H1 (cell line): Measurements from ENCODE around the gene COA5. TPM values are rescaled to one million over a fixed set of nuclear protein-coding genes. Genes with fewer than 3 reads are reported as not detected.

Experiments used
- CTCF ChIA-PET: fragments of 300-600 bp; sonication (Branson Sonifier 250); formaldehyde crosslinking; loops from one replicate; lab custom pipeline; 2021; ENCODE audit not compliant: partially characterized antibody; lab: Charles Lee
- POLR2A ChIA-PET: fragments of 300-600 bp; sonication (Branson Sonifier 250); formaldehyde crosslinking; loops from one replicate; lab custom pipeline; 2021; ENCODE audit warnings: inconsistent platforms; ENCODE audit not compliant: partially characterized antibody; lab: Charles Lee
- DNase-seq, 2 experiments: peaks; one replicate each; pipeline versions ENCODE4 v3.0.0 to v3.0.0-alpha.2; 2010 to 2022; ENCODE audit warnings: low spot score in 2 of 2, low read depth in 1 of 2, mixed read lengths in 1 of 2
- FAIRE-seq: peaks from 2 replicates; lab custom pipeline; 2011; peaks lifted over from hg19 to GRCh38; lab: Jason Lieb, UNC
- H2AFZ ChIP-seq: 2 replicates; pipeline ENCODE4 v1.8.1; 2012; ENCODE audit warnings: low read length, inconsistent platforms
- H2AK5ac ChIP-seq: 2 replicates; pipeline ENCODE4 v1.6.1; 2013; ENCODE audit warnings: low read depth, low read length
- H2BK120ac ChIP-seq: replicated peaks from 2 replicates; pipeline ENCODE3; 2013; ENCODE audit warnings: low read depth, low read length, inconsistent platforms
- H2BK12ac ChIP-seq: 2 replicates; pipeline ENCODE4 v1.6.1; 2013; ENCODE audit warnings: low read depth, low read length
- H2BK15ac ChIP-seq: 2 replicates; pipeline ENCODE4 v1.6.1; 2013; ENCODE audit warnings: low read length
- H2BK20ac ChIP-seq: 2 replicates; pipeline ENCODE4 v1.6.1; 2013; ENCODE audit warnings: low read length
- H2BK5ac ChIP-seq: 2 replicates; pipeline ENCODE4 v1.6.1; 2013; ENCODE audit warnings: low read depth, low read length
- H3K14ac ChIP-seq: 2 replicates; pipeline ENCODE4 v1.6.1; 2013; ENCODE audit warnings: inconsistent platforms; ENCODE audit not compliant: insufficient read length
- H3K18ac ChIP-seq: 2 replicates; pipeline ENCODE4 v1.6.1; 2013; ENCODE audit warnings: low read length; ENCODE audit errors: extremely low read depth
- H3K23ac ChIP-seq: 2 replicates; pipeline ENCODE4 v1.6.1; 2013; ENCODE audit warnings: inconsistent platforms; ENCODE audit not compliant: insufficient read length
- H3K23me2 ChIP-seq: 2 replicates; pipeline ENCODE4 v1.6.1; 2013; ENCODE audit warnings: low read depth, low read length
- H3K27ac ChIP-seq: 2 replicates; pipeline ENCODE4 v1.6.1; 2011; ENCODE audit warnings: low read depth, low read length, inconsistent platforms
- H3K27me3 ChIP-seq, 4 experiments: replicated peaks in 1 of 4; 1 replicate in 1 of 4; 2 replicates in 3 of 4; pipeline versions ENCODE4 v1.6.1 to v1.8.1; 2011 to 2013; ENCODE audit warnings: low read length in 3 of 4, mild to moderate bottlenecking in 3 of 4, inconsistent platforms in 2 of 4, mixed read lengths in 2 of 4, moderate library complexity in 1 of 4; ENCODE audit not compliant: control insufficient read depth in 3 of 4, insufficient read depth in 3 of 4; ENCODE audit errors: extremely low read depth in 1 of 4
- H3K36me3 ChIP-seq, 4 experiments: 2 replicates each; pipeline versions ENCODE4 v1.6.1 to v1.8.1; 2011 to 2013; ENCODE audit warnings: mild to moderate bottlenecking in 4 of 4, low read length in 3 of 4, moderate library complexity in 2 of 4, control low read depth in 1 of 4, inconsistent platforms in 1 of 4; ENCODE audit not compliant: insufficient read depth in 4 of 4, control insufficient read depth in 2 of 4
- H3K4ac ChIP-seq: replicated peaks from 2 replicates; pipeline ENCODE3; 2013; ENCODE audit warnings: low read length, low read depth, mixed read lengths, inconsistent platforms; ENCODE audit not compliant: insufficient read length
- H3K4me1 ChIP-seq, 4 experiments: replicated peaks in 1 of 4; 1 replicate in 1 of 4; 2 replicates in 3 of 4; pipeline versions ENCODE4 v1.6.1 to v1.8.1; 2011 to 2013; ENCODE audit warnings: low read length in 3 of 4, inconsistent platforms in 2 of 4, mixed read lengths in 1 of 4; ENCODE audit not compliant: insufficient read depth in 4 of 4, control insufficient read depth in 3 of 4
- H3K4me2 ChIP-seq, 2 experiments: 2 replicates each; pipeline versions ENCODE4 v1.6.1 to v1.8.1; 2011 to 2013; ENCODE audit warnings: low read depth in 2 of 2, low read length in 2 of 2, control low read depth in 1 of 2, inconsistent platforms in 1 of 2, mild to moderate bottlenecking in 1 of 2; ENCODE audit not compliant: insufficient read depth in 1 of 2
- H3K4me3 ChIP-seq, 4 experiments: fragments of 200-600, 300-600 bp in 1 of 4; sonication (generic), shearing (Covaris generic), sonication (Bioruptor Twin) in 1 of 4; 2 replicates each; pipeline versions ENCODE4 v1.5.1 to v1.8.1; 2011 to 2016; ENCODE audit warnings: low read length in 4 of 4, low read depth in 3 of 4, control low read depth in 2 of 4, inconsistent platforms in 2 of 4, mild to moderate bottlenecking in 2 of 4, mixed read lengths in 1 of 4, moderate library complexity in 1 of 4; ENCODE audit not compliant: insufficient read depth in 2 of 4; ENCODE audit errors: extremely low read depth in 1 of 4
- H3K56ac ChIP-seq: replicated peaks from 2 replicates; pipeline ENCODE3; 2013; ENCODE audit warnings: low read depth, mild to moderate bottlenecking, mixed read lengths, low read length, inconsistent platforms; ENCODE audit not compliant: insufficient read length
- H3K79me1 ChIP-seq: 2 replicates; pipeline ENCODE4 v1.6.1; 2013; ENCODE audit warnings: low read depth, low read length, control low read depth
- H3K79me2 ChIP-seq, 2 experiments: 2 replicates each; pipeline versions ENCODE4 v1.6.1 to v1.8.1; 2012 to 2013; ENCODE audit warnings: low read length in 2 of 2, mild to moderate bottlenecking in 2 of 2, inconsistent platforms in 1 of 2; ENCODE audit not compliant: insufficient read depth in 2 of 2, control insufficient read depth in 1 of 2
- H3K9ac ChIP-seq, 4 experiments: replicated peaks in 1 of 4; 1 replicate in 1 of 4; 2 replicates in 3 of 4; pipeline versions ENCODE4 v1.6.1 to v1.8.1; 2011 to 2013; ENCODE audit warnings: low read depth in 3 of 4, low read length in 3 of 4, control low read depth in 2 of 4, mild to moderate bottlenecking in 2 of 4, moderate library complexity in 2 of 4, inconsistent platforms in 1 of 4; ENCODE audit errors: extremely low read depth in 1 of 4
- H3K9me3 ChIP-seq, 2 experiments: 2 replicates each; pipeline versions ENCODE4 v1.6.1 to v1.8.1; 2012 to 2013; ENCODE audit warnings: mild to moderate bottlenecking in 2 of 2, moderate library complexity in 2 of 2, control low read depth in 1 of 2, inconsistent platforms in 1 of 2, low read depth in 1 of 2, low read length in 1 of 2, mixed read lengths in 1 of 2; ENCODE audit not compliant: insufficient read depth in 2 of 2
- H4K20me1 ChIP-seq, 2 experiments: replicated peaks in 1 of 2; 2 replicates each; pipeline versions ENCODE3 to v1.8.1; 2011 to 2013; ENCODE audit warnings: inconsistent platforms in 2 of 2, low read length in 2 of 2, mild to moderate bottlenecking in 1 of 2; ENCODE audit not compliant: insufficient read depth in 2 of 2, control insufficient read depth in 1 of 2
- H4K5ac ChIP-seq: 2 replicates; pipeline ENCODE4 v1.6.1; 2013; ENCODE audit warnings: low read length, low read depth, mixed read lengths, inconsistent platforms; ENCODE audit not compliant: insufficient read length
- H4K8ac ChIP-seq: 2 replicates; pipeline ENCODE4 v1.8.0; 2013; ENCODE audit warnings: mild to moderate bottlenecking, moderate library complexity, low read length, inconsistent platforms; ENCODE audit not compliant: insufficient read depth; ENCODE audit errors: extremely low read depth
- H4K91ac ChIP-seq: replicated peaks from 2 replicates; pipeline ENCODE3; 2013; ENCODE audit warnings: low read length, mixed read lengths, inconsistent platforms; ENCODE audit not compliant: insufficient read length
- ASH2L ChIP-seq: fragments of 200-600, 300-600 bp; sonication (generic); IDR thresholded peaks from one replicate; pipeline ENCODE4 v1.7.1; 2017; ENCODE audit warnings: low read length
- CEBPB ChIP-seq: IDR thresholded peaks from 2 replicates; pipeline ENCODE4 v1.6.1; 2012; ENCODE audit warnings: low read depth, low read length
- CHD2 ChIP-seq: IDR thresholded peaks from 2 replicates; pipeline ENCODE4 v1.6.1; 2012; ENCODE audit warnings: low read length, improper control_type of control experiment
- CREB1 ChIP-seq: IDR thresholded peaks from 2 replicates; pipeline ENCODE4 v1.6.1; 2012; ENCODE audit warnings: inconsistent platforms
- GABPA ChIP-seq: IDR thresholded peaks from 2 replicates; pipeline ENCODE4 v1.6.1; 2011; ENCODE audit warnings: mild to moderate bottlenecking, low read length, moderate library complexity, borderline replicate concordance; ENCODE audit not compliant: insufficient read depth
- HDAC2 ChIP-seq, 2 experiments: fragments of 300-600 bp in 1 of 2; sonication (generic) in 1 of 2; IDR thresholded peaks; 2 replicates each; pipeline ENCODE4 v1.6.1; 2011 to 2012; ENCODE audit warnings: low read depth in 2 of 2, low read length in 2 of 2, mild to moderate bottlenecking in 2 of 2, moderate library complexity in 2 of 2, borderline replicate concordance in 1 of 2, inconsistent platforms in 1 of 2
- KDM4A ChIP-seq: IDR thresholded peaks from one replicate; pipeline ENCODE4 v1.7.1; 2012; ENCODE audit warnings: low read depth, mild to moderate bottlenecking, moderate library complexity, low read length, inconsistent platforms; ENCODE audit not compliant: severe bottlenecking
- RXRA ChIP-seq: IDR thresholded peaks from 2 replicates; pipeline ENCODE4 v1.6.1; 2011; ENCODE audit warnings: low read depth, mild to moderate bottlenecking, low read length, moderate library complexity; ENCODE audit not compliant: insufficient read depth
- SP2 ChIP-seq: IDR thresholded peaks from 2 replicates; pipeline ENCODE4 v1.6.1; 2012; ENCODE audit warnings: mild to moderate bottlenecking, low read length, inconsistent platforms
- SP4 ChIP-seq: IDR thresholded peaks from 2 replicates; pipeline ENCODE4 v1.6.1; 2012; ENCODE audit warnings: low read length, inconsistent platforms
- SUZ12 ChIP-seq: fragments of 200-600 bp; sonication (generic); IDR thresholded peaks from 2 replicates; pipeline ENCODE4 v1.6.1; 2012; ENCODE audit warnings: mild to moderate bottlenecking, inconsistent platforms, low read length, moderate library complexity, mixed read lengths
- TAF1 ChIP-seq: IDR thresholded peaks from 2 replicates; pipeline ENCODE4 v1.6.1; 2011; ENCODE audit warnings: mild to moderate bottlenecking, low read depth, low read length
- TEAD4 ChIP-seq: IDR thresholded peaks from 2 replicates; pipeline ENCODE4 v1.6.1; 2012; ENCODE audit warnings: low read depth, low read length, inconsistent platforms, mixed read lengths
- WGBS, 2 experiments: shearing (Covaris generic) in 1 of 2; methylation state at CpG; one replicate each; pipeline versions ENCODE4 v1.1.6 to v1.1.7; 2013 to 2015; ENCODE audit warnings: low lambda C conversion rate in 2 of 2, mixed read lengths in 2 of 2, inconsistent platforms in 1 of 2, low coverage in 1 of 2, missing lambda C conversion rate in 1 of 2; ENCODE audit not compliant: insufficient replicate concordance in 2 of 2, insufficient coverage in 1 of 2, insufficient read length in 1 of 2; ENCODE audit errors: extremely low coverage in 1 of 2, missing lambda C conversion rate in 1 of 2; 5-methylcytosine and 5-hydroxymethylcytosine counted together
- polyA plus RNA-seq, 7 experiments: library from polyadenylated mRNA; depleted of rRNA in 3 of 7; stranded (reverse) in 5 of 7; unstranded in 2 of 7; fragments of >200 nt in 5 of 7; fragments of 200-250 nt in 2 of 7; gene quantifications; 1 replicate in 5 of 7; 2 replicates in 1 of 7; 4 replicates in 1 of 7; pipeline versions ENCODE4 v1.2.1 to v1.2.3, GENCODE V29; 2011 to 2013; ENCODE audit warnings: missing spikeins in 2 of 7, mixed read lengths in 2 of 7
- total RNA-seq: library from RNA; stranded (reverse); fragmentation: NEBNext Ultra II Directional; extraction: Animal tissue kit (Norgen Biotek cat#: 25700); gene quantifications from 2 replicates; pipeline ENCODE4 v1.2.1, GENCODE V29; 2021
- TF ChIP-seq, protein P1 (sequence below): IDR thresholded peaks from 2 replicates; pipeline ENCODE4 v1.6.1; 2012; ENCODE audit warnings: inconsistent platforms
- TF ChIP-seq, protein P2 (sequence below): IDR thresholded peaks from 2 replicates; pipeline ENCODE4 v1.6.1; 2012; ENCODE audit warnings: inconsistent platforms

The COA5 gene
- total and polyA plus RNA-seq, 2 of the 8 experiments (the other 6 are each of a cell fraction or from before 2014, with no cell fraction given): 20.3 to 24.7 TPM

DNA sequence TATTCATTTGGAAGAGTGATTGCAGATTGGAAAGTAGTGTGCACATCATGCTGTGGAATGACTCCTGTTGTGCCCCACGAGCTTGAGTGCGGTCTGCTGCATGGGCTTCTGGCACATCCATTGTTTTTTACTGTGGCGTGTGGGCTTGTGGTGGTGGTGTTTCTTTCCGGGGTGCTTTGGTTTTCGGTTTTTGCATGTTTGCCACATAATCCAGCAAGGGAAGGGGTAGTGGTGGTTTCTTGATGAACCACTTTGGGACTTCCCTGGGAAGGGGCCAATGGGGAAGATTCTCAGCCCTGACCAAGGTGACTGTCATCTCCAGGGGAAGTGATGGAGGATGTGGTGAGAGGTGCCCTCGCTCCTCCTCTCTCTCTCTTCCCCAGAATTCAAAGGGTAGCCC lies 57.0 kb downstream of the COA5 start:
- no peak overlapping the region for H3K14ac ChIP-seq
- H2BK15ac ChIP-seq: no peak overlapping the region
- FAIRE-seq (no peak), DNase-seq (no peak)
- no peak overlapping the region for H3K23ac ChIP-seq
- no peaks in the 10 kb centered on the region for H3K4me1 ChIP-seq
- 94% methylated on average over 6 of the region's 6 CpGs; no CpG with 5 or more reads in 1 of the 2 experiments for WGBS, 2 experiments
- H3K23me2 ChIP-seq: no peaks in the 10 kb centered on the region
- H3K36me3 ChIP-seq: peaks cover 7 to 45% (median 37%) of the 10 kb centered on the region in 4 experiments
- ChIA-PET POLR2A (no interaction called here), CTCF (interaction anchor here (0.7 to 1.3 kb wide), 2 partner anchors 48 to 64 kb away, joined by 3 to 4 read pairs; no protein-coding TSS in a partner anchor)
- no peak overlapping the region for H4K91ac ChIP-seq
- no peaks in the 10 kb centered on the region for H3K79me1 ChIP-seq
- no peaks in the 10 kb centered on the region for H3K27me3 ChIP-seq
- H2BK120ac ChIP-seq: no peak overlapping the region
- H3K4me2 ChIP-seq: no peak overlapping the region
- no peak overlapping the region for H3K9ac ChIP-seq
- H3K27ac ChIP-seq: no peak overlapping the region
- H3K79me2 ChIP-seq: no peaks in the 10 kb centered on the region
- H2BK5ac ChIP-seq: no peak overlapping the region
- peaks cover 0 to 7% of the 10 kb centered on the region in 2 experiments for H4K20me1 ChIP-seq
- H4K5ac ChIP-seq: no peak overlapping the region
- no peak overlapping the region for H2BK20ac ChIP-seq
- no peaks in the 10 kb centered on the region for H3K9me3 ChIP-seq
- no peak overlapping the region for H2AFZ ChIP-seq
- no peak overlapping the region for H2BK12ac ChIP-seq
- no peak overlapping the region for H4K8ac ChIP-seq
- no peak overlapping the region for H3K4me3 ChIP-seq
- H3K4ac ChIP-seq: no peak overlapping the region
- no peak overlapping the region for H2AK5ac ChIP-seq
- H3K56ac ChIP-seq: no peak overlapping the region
- no peak overlapping the region for H3K18ac ChIP-seq
- TF ChIP-seq SP2: no peak
- TF ChIP-seq RXRA: no peak
- TF ChIP-seq CEBPB: no peak
- no peak for TF ChIP-seq HDAC2 (IDR thresholded peaks at IDR 0.05; ENCODE audit: borderline replicate concordance in 1 of 2, low read depth in 2 of 2, low read length in 2 of 2)
- no peak for TF ChIP-seq TAF1
- TF ChIP-seq KDM4A: no peak
- TF ChIP-seq, protein P1, sequence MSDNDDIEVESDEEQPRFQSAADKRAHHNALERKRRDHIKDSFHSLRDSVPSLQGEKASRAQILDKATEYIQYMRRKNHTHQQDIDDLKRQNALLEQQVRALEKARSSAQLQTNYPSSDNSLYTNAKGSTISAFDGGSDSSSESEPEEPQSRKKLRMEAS: no peak
- no peak for TF ChIP-seq SP4
- no peak for TF ChIP-seq CHD2
- no peak for TF ChIP-seq TEAD4
- TF ChIP-seq, protein P2, sequence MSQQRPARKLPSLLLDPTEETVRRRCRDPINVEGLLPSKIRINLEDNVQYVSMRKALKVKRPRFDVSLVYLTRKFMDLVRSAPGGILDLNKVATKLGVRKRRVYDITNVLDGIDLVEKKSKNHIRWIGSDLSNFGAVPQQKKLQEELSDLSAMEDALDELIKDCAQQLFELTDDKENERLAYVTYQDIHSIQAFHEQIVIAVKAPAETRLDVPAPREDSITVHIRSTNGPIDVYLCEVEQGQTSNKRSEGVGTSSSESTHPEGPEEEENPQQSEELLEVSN: no peak
- TF ChIP-seq ASH2L: no peak
- no peak for TF ChIP-seq GABPA
- TF ChIP-seq CREB1: no peak
- TF ChIP-seq SUZ12: no peak
